Stimulated activated CD4-positive, alpha-beta T cell treated with anti-CD3 and anti-CD28 coated beads, Interleukin-12 subunit alpha, Interleukin-12 subunit beta, amount 100 ng/mL, for 4 hours (primary cell): Measurements from ENCODE around the gene OR4M1.
"Not testable (repeated sequence)": the region's sequence is repeated elsewhere in the genome, so short reads cannot be mapped to it uniquely, and the experiment has no call there.

ENCODE experiments used
- DNase-seq: peaks from one replicate; pipeline ENCODE4 v3.0.0-alpha.2; 2020

Gene OR4M1

GRCh38 chr14:19823765-19824164, 50.5 kb downstream of the OR4M1 start:
- no peak for DNase-seq

- not testable (repeated sequence) for DNase-seq
Observed at GRCh38 chr14:19827626-19828244, 54.4 kb downstream of the OR4M1 start.

- no peak for DNase-seq
Observed at GRCh38 chr14:19828314-19828713, 55.0 kb downstream of the OR4M1 start.
